Endothelial cell of umbilical vein (primary cell): ENCODE measurements around the gene PRKG1. TPM values are rescaled to one million over a fixed set of nuclear protein-coding genes. Genes with fewer than 3 reads are reported as not detected.

Experiments
- BruUV-seq: library from RNA; stranded (reverse); fragments of 400-500 nt; replicated peaks from 2 replicates; lab custom pipeline; 2021; lab: Mats Ljungman, UMichigan
- CTCF ChIA-PET: fragments of 300-600, 350-600 bp; sonication (Branson Sonifier 250); formaldehyde crosslinking; loops from one replicate; lab custom pipeline; 2021; ENCODE audit warnings: antibody characterized with exemption, inconsistent platforms; lab: Charles Lee
- POLR2A ChIA-PET: fragments of 300-600, 350-600 bp; sonication (Branson Sonifier 250); formaldehyde crosslinking; loops from one replicate; lab custom pipeline; 2021; ENCODE audit warnings: antibody characterized with exemption, inconsistent platforms; lab: Charles Lee
- DNase-seq: peaks from one replicate; pipeline ENCODE4 v3.0.0-alpha.2; 2011; ENCODE audit warnings: low read depth, low spot score
- FAIRE-seq: peaks from 2 replicates; lab custom pipeline; 2011; peaks lifted over from hg19 to GRCh38; lab: Jason Lieb, UNC
- H2AFZ ChIP-seq: 2 replicates; pipeline ENCODE4 v1.6.0; 2012; ENCODE audit warnings: low read depth, low read length, control low read depth, inconsistent platforms
- H3K27ac ChIP-seq: 2 replicates; pipeline ENCODE4 v1.5.1; 2011; ENCODE audit warnings: low read depth, mild to moderate bottlenecking, control low read depth, low read length, moderate library complexity; ENCODE audit not compliant: insufficient read depth
- H3K27me3 ChIP-seq, 2 experiments: 2 replicates each; pipeline versions ENCODE4 v1.6.0 to v1.6.1; 2011; ENCODE audit warnings: low read length in 2 of 2, mixed read lengths in 1 of 2; ENCODE audit not compliant: control insufficient read depth in 2 of 2, insufficient read depth in 2 of 2
- H3K36me3 ChIP-seq, 2 experiments: 2 replicates in 1 of 2; 3 replicates in 1 of 2; pipeline ENCODE4 v1.5.1; 2011; ENCODE audit warnings: low read length in 2 of 2, mild to moderate bottlenecking in 1 of 2, moderate library complexity in 1 of 2; ENCODE audit not compliant: control insufficient read depth in 2 of 2, insufficient read depth in 2 of 2; ENCODE audit errors: extremely low read depth in 1 of 2
- H3K4me1 ChIP-seq: 3 replicates; pipeline ENCODE4 v1.5.1; 2011; ENCODE audit warnings: mild to moderate bottlenecking, low read length; ENCODE audit not compliant: control insufficient read depth, insufficient read depth; ENCODE audit errors: extremely low read depth
- H3K4me2 ChIP-seq: 2 replicates; pipeline ENCODE4 v1.6.1; 2011; ENCODE audit warnings: low read length, control low read depth, mixed read lengths; ENCODE audit not compliant: insufficient read depth
- H3K4me3 ChIP-seq, 3 experiments: fragments of 200-600 bp in 1 of 3; sonication (generic), shearing (Covaris generic) in 1 of 3; replicated peaks in 1 of 3; 2 replicates each; pipeline ENCODE4 v1.5.1; 2011 to 2016; ENCODE audit warnings: control low read depth in 3 of 3, low read length in 3 of 3, mild to moderate bottlenecking in 2 of 3, inconsistent platforms in 1 of 3, low read depth in 1 of 3, moderate library complexity in 1 of 3; ENCODE audit not compliant: insufficient read depth in 1 of 3
- H3K79me2 ChIP-seq: 2 replicates; pipeline ENCODE4 v1.6.0; 2012; ENCODE audit warnings: low read length, inconsistent platforms; ENCODE audit not compliant: control insufficient read depth, insufficient read depth
- H3K9ac ChIP-seq: replicated peaks from 2 replicates; pipeline ENCODE3; 2011; ENCODE audit warnings: low read length, control low read depth; ENCODE audit not compliant: insufficient read depth; ENCODE audit errors: extremely low read depth
- H3K9me1 ChIP-seq: replicated peaks from 3 replicates; pipeline ENCODE4 v1.6.0; 2011; ENCODE audit warnings: mild to moderate bottlenecking, low read length; ENCODE audit not compliant: control insufficient read depth, insufficient read depth; ENCODE audit errors: extremely low read depth
- H3K9me3 ChIP-seq: replicated peaks from 2 replicates; pipeline ENCODE4 v1.5.1; 2012; ENCODE audit warnings: low read length, inconsistent platforms; ENCODE audit not compliant: control insufficient read depth, insufficient read depth
- H4K20me1 ChIP-seq: replicated peaks from 2 replicates; pipeline ENCODE3; 2011; ENCODE audit warnings: mild to moderate bottlenecking, low read length; ENCODE audit not compliant: control insufficient read depth, insufficient read depth; ENCODE audit errors: extremely low read depth
- EZH2 ChIP-seq: IDR thresholded peaks from 2 replicates; pipeline ENCODE4 v1.6.1; 2012; ENCODE audit warnings: borderline replicate concordance, low read depth, mild to moderate bottlenecking, moderate library complexity, low read length, inconsistent platforms; ENCODE audit not compliant: severe bottlenecking
- FOS ChIP-seq: IDR thresholded peaks from 2 replicates; pipeline ENCODE4 v1.6.1; 2011; ENCODE audit warnings: mild to moderate bottlenecking, low read length, moderate library complexity, borderline replicate concordance; ENCODE audit not compliant: insufficient read depth
- GATA2 ChIP-seq: IDR thresholded peaks from 2 replicates; pipeline ENCODE4 v1.7.0; 2011; ENCODE audit warnings: low read depth, mild to moderate bottlenecking, moderate library complexity, mixed read lengths, low read length; ENCODE audit not compliant: insufficient read length, insufficient read depth
- JUN ChIP-seq: IDR thresholded peaks from 2 replicates; pipeline ENCODE4 v1.6.1; 2011; ENCODE audit warnings: borderline replicate concordance, low read depth; ENCODE audit not compliant: insufficient read length, insufficient read depth
- MAX ChIP-seq: IDR thresholded peaks from 2 replicates; pipeline ENCODE4 v1.6.1; 2011; ENCODE audit not compliant: insufficient read depth, insufficient read length
- MYC ChIP-seq: IDR thresholded peaks from one replicate; pipeline ENCODE4 v1.6.1; 2011; ENCODE audit warnings: mild to moderate bottlenecking, low read depth, low read length
- POLR2A ChIP-seq: IDR thresholded peaks from 2 replicates; pipeline ENCODE4 v1.6.1; 2012; ENCODE audit warnings: low read depth, mild to moderate bottlenecking, control low read depth, low read length
- POLR2AphosphoS5 ChIP-seq: IDR thresholded peaks from 2 replicates; pipeline ENCODE4 v1.6.1; 2012; ENCODE audit warnings: low read depth, mild to moderate bottlenecking, control low read depth, low read length, moderate library complexity; ENCODE audit not compliant: insufficient read depth
- dilution Hi-C: fragments of 300-500 bp; cut with MboI; formaldehyde crosslinking; loops from one replicate; pipeline ENCODE4 v1.15.0; 2019; ENCODE audit warnings: low sequenced_read_pairs; ENCODE audit not compliant: extremely low pct_ligation_motif_present
- intact Hi-C: fragments of 100-400 bp; cut with micrococcal nuclease; formaldehyde crosslinking; loops from one replicate; pipeline ENCODE4 v1.10.0; 2022
- polyA plus RNA-seq, 4 experiments: library from polyadenylated mRNA; depleted of rRNA in 3 of 4; stranded (reverse) in 3 of 4; unstranded in 1 of 4; fragments of >200 nt; gene quantifications; 2 replicates each; pipeline versions ENCODE4 v1.2.1 to v1.2.3, GENCODE V29; 2011 to 2012; ENCODE audit warnings: missing spikeins in 1 of 4
- total RNA-seq: library from RNA; stranded (reverse); gene quantifications from 2 replicates; pipeline ENCODE4 v1.2.3, GENCODE V29; 2021
- TF ChIP-seq, protein P1 (sequence below), 2 donors: IDR thresholded peaks; 1 replicate in 1 of 2; 2 replicates in 1 of 2; pipeline ENCODE4 v1.5.1; 2011; ENCODE audit warnings: low read length in 2 of 2, mild to moderate bottlenecking in 2 of 2, moderate library complexity in 2 of 2, control low read depth in 1 of 2, inconsistent platforms in 1 of 2, low read depth in 1 of 2; ENCODE audit not compliant: insufficient read depth in 1 of 2; ENCODE audit errors: extremely low read depth in 1 of 2

Gene PRKG1
- total and polyA plus RNA-seq, 2 donors (not counting 3 experiments of a cell fraction or from before 2014, with no cell fraction given): 0.01 to 0.18 TPM

DNA sequence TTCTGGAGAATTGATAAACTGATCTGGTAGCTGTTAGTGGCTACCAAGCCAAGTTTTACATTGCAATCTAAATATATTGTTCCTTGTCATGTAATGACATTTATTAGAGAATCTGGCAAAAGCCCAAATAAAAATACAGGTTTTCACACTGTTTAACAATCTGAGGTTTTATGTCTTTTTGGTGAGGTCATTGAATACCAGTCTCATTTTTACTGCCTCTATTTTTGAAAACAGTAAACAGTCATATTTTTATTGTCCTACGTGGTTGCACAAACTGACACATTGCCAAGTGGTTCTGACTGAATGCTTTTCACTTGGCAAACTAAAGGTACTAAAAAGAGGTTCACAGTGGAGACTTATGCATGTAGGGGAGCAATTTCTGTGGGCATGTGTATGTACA lies 157.5 kb downstream of the PRKG1 start:
- no peaks in the 10 kb centered on the region for H3K27me3 ChIP-seq
- H4K20me1 ChIP-seq: no peaks in the 10 kb centered on the region
- intact Hi-C loops (no loop called here), dilution Hi-C loops (no loop called here)
- no peak overlapping the region for H3K4me2 ChIP-seq
- no peaks in the 10 kb centered on the region for H3K9me1 ChIP-seq
- no peaks in the 10 kb centered on the region for H3K79me2 ChIP-seq
- no peaks in the 10 kb centered on the region for H3K4me1 ChIP-seq
- H3K9ac ChIP-seq: no peak overlapping the region
- FAIRE-seq (no peak), DNase-seq (no peak)
- no peak overlapping the region for H2AFZ ChIP-seq
- H3K4me3 ChIP-seq: no peak overlapping the region
- no TSS peak for BruUV-seq
- H3K27ac ChIP-seq: no peak overlapping the region
- H3K9me3 ChIP-seq: no peaks in the 10 kb centered on the region
- TF ChIP-seq GATA2 (no peak), MYC (no peak), EZH2 (no peak), JUN (no peak), POLR2AphosphoS5 (no peak), POLR2A (no peak), MAX (no peak), FOS (no peak)
- TF ChIP-seq, protein P1, sequence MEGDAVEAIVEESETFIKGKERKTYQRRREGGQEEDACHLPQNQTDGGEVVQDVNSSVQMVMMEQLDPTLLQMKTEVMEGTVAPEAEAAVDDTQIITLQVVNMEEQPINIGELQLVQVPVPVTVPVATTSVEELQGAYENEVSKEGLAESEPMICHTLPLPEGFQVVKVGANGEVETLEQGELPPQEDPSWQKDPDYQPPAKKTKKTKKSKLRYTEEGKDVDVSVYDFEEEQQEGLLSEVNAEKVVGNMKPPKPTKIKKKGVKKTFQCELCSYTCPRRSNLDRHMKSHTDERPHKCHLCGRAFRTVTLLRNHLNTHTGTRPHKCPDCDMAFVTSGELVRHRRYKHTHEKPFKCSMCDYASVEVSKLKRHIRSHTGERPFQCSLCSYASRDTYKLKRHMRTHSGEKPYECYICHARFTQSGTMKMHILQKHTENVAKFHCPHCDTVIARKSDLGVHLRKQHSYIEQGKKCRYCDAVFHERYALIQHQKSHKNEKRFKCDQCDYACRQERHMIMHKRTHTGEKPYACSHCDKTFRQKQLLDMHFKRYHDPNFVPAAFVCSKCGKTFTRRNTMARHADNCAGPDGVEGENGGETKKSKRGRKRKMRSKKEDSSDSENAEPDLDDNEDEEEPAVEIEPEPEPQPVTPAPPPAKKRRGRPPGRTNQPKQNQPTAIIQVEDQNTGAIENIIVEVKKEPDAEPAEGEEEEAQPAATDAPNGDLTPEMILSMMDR (IDR thresholded peaks at IDR 0.05; ENCODE audit: extremely low read depth in 1 of 2, insufficient read depth in 1 of 2, low read depth in 1 of 2, low read length in 2 of 2): no peak
- ChIA-PET CTCF (interaction anchor here (1.3 kb wide), 1 partner anchor 11 kb away, joined by 4 read pairs; no protein-coding TSS in a partner anchor), POLR2A (no interaction called here)
- H3K36me3 ChIP-seq: no peaks in the 10 kb centered on the region
